ENCODE measurements around the gene WFDC1.

Gene WFDC1, protein sequence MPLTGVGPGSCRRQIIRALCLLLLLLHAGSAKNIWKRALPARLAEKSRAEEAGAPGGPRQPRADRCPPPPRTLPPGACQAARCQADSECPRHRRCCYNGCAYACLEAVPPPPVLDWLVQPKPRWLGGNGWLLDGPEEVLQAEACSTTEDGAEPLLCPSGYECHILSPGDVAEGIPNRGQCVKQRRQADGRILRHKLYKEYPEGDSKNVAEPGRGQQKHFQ

DNA sequence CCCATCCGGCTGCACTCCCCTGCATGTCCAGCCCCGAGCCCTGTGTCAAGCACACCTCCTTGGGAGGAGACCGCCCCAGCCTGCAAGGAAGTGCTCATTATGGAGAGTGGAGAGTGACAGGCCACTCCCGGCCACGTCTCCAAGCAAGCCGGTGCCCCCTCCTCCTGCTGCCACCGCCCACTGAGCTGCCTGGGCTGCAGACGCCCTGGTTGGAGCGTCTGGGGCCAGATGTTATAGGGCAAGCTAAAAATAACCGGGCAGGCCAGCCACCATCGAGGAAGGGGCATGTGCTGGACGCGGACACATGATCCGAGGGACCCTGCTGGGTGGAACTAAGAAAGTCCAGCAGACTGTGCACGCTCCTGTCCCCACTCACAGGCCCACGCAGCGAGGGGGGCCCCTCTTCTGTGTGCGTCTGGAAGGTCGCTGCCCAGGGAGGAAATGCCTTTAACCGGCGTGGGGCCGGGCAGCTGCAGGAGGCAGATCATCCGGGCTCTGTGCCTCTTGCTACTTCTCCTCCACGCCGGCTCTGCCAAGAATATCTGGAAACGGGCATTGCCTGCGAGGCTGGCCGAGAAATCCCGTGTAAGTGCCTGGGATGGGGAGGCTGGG is at the start of gene WFDC1:
WFDC1 (plus strand) TSS at position 348 of the 612 bp plus-strand sequence; CDS start at position 442, 94 bp downstream.
- Mint-ChIP-seq H3K4me3 (no peak within 1 kb of the TSS), H3K36me3 (no peaks in the 10 kb centered on the region), H3K4me1 (peaks cover 11% of the 10 kb centered on the region), H3K27me3 (peaks cover 60% of the 10 kb centered on the region), H3K9me3 (no peaks in the 10 kb centered on the region), H3K27ac (no peak within 1 kb of the TSS)
- ATAC-seq: peak; percentile 13

DNA sequence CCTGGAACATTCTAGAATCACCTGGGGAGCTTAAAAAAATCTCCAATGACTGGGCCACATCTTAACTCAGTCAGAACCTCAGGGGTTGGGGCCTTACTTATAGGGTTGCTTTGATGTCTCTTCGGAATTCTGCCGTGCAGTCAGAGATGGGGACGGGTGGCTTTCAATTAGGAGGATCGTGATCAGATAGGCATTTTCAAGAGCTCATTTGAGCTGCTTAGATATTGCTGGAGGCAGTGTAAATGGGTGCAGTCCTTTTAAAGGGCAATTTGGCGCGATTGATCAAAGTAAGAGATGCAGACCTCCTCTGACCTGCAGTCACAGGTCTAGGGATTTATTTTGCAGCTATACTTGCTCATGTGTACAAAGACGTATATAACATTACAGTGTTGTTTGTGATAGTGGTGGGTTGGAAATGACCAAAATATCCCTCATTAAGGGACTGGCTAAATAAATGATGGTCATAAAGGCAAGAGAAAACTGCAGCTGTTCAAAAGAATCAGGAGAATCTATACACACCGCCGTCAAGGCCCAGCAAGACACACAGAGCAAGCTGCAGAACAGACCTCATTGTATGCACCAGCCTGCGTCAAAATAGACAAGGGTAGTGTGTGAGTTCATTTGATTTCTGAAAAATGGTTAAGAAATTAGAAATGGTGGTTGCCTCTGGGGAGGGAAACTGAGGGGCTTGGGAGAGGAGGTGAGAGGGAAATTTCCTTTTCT is 48.6 kb upstream of the WFDC1 start:
- Mint-ChIP-seq H3K27ac (no peak overlapping the region), H3K36me3 (no peaks in the 10 kb centered on the region), H3K4me3 (no peak overlapping the region), H3K4me1 (no peaks in the 10 kb centered on the region), H3K9me3 (peaks cover 7% of the 10 kb centered on the region), H3K27me3 (peaks cover 28% of the 10 kb centered on the region)
- no peak for ATAC-seq

DNA sequence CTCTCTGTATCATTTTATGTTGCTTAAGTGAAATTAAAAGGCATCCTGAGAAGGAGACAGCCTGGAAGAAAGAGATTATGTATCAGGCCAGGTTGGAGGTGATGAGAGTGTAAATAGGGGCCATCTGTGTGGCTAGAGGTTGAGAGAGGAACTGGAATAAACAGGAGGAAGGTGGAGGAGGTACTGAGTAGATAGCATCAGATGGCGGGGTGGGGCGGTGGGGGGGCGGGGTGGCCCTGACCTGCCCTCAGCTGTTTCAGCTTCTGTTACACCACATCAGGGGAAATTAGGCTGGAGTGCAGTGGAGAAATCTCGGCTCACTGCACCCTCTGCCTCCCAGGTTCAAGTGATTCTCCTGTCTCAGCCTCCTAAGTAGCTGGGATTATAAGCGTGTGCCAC is 48.0 kb upstream of the WFDC1 start:
- Mint-ChIP-seq H3K9me3 (peaks cover 7% of the 10 kb centered on the region), H3K4me1 (no peaks in the 10 kb centered on the region), H3K27ac (no peak overlapping the region), H3K27me3 (peaks cover 28% of the 10 kb centered on the region), H3K4me3 (no peak overlapping the region), H3K36me3 (no peaks in the 10 kb centered on the region)
- ATAC-seq: no peak

DNA sequence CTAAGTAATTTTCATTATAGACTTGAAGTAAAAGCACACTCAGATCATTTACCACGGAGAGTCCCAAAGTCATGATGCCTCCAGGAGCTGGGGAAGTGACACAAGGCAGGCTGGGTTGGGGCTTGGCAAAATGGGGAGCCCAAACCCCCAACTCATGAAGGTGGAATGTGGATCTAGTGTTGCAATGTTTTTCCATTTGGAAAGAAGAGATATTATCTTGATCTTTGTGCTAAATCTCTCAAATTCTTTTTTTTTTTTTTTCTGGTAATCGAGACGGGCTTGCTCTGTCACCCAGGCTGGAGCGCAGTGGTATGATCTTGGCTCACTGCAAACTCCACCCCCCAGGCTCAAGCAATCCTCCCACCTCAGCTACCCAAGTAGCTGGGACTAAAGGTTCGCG is 47.3 kb upstream of the WFDC1 start:
- ATAC-seq: no peak
- Mint-ChIP-seq H3K27me3 (peaks cover 32% of the 10 kb centered on the region), H3K27ac (no peak overlapping the region), H3K4me3 (no peak overlapping the region), H3K9me3 (peaks cover 7% of the 10 kb centered on the region), H3K4me1 (no peaks in the 10 kb centered on the region), H3K36me3 (no peaks in the 10 kb centered on the region)

DNA sequence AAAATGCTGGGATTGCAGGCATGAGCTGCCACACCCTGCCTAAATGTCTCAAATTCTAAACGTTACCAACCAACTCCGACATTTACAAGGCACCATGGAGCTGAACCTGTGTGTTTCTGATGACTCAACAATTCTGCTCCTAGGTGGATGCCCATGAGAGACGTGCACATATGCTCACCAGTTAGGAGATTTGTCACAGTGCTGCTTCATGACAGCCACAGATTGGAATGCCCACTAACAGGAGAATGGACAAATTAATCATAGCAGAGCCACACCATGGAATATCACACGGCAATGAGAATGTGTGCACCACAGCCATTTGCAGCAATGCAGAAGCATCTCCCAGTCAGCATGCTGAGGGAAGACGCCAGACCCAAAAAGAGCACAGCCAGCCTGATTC is 46.8 kb upstream of the WFDC1 start:
- no peak overlapping the region for H3K4me3 Mint-ChIP-seq
- no peaks in the 10 kb centered on the region for H3K4me1 Mint-ChIP-seq
- H3K27me3 Mint-ChIP-seq: peaks cover 37% of the 10 kb centered on the region
- H3K27ac Mint-ChIP-seq: no peak overlapping the region
- ATAC-seq: no peak
- H3K36me3 Mint-ChIP-seq: no peaks in the 10 kb centered on the region
- peaks cover 7% of the 10 kb centered on the region for H3K9me3 Mint-ChIP-seq

DNA sequence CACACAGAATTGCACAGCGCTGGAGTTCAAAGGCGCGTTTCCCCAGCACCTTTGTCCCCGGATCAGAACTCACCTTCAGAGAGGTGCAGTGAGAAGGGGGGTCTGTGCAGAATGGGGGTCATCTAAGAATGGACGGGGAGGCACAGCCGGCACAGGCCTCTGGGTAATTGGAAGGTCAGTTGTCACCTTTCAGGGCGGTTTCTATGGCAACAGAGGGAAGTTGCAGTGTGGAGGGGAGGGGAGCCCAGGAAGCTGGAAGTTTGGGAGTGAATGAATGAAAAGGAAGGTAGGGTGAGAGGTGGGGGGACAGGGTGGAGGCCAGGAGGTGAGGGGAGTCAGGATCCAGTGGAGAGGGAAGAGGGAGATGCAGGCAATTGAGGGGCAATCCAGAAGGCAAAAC is 42.5 kb upstream of the WFDC1 start:
- Mint-ChIP-seq H3K4me3 (no peak overlapping the region), H3K27ac (no peak overlapping the region), H3K36me3 (no peaks in the 10 kb centered on the region), H3K9me3 (peaks cover 3% of the 10 kb centered on the region), H3K27me3 (peaks cover 37% of the 10 kb centered on the region), H3K4me1 (no peaks in the 10 kb centered on the region)
- no peak for ATAC-seq

DNA sequence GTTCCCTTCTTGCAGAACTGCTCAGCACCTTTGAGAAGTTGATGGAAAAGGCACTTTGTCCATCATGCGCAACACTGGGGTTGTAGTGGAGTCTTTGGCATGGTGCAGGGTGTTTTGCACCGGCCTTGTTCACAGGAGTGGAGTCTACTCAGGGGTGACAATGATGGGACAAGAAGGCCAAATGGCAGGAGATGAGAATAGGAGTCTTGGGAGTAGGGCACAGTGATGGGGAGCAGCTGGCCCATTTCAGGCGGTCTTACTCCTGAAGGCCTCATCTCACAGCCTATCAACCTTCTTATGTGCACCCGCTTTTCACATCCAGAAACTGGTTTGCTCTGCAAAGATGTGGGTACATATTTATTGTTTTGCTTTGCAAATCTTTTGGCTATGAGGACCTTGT is 41.5 kb upstream of the WFDC1 start:
- peaks cover 37% of the 10 kb centered on the region for H3K27me3 Mint-ChIP-seq
- H3K9me3 Mint-ChIP-seq: peaks cover 3% of the 10 kb centered on the region

DNA sequence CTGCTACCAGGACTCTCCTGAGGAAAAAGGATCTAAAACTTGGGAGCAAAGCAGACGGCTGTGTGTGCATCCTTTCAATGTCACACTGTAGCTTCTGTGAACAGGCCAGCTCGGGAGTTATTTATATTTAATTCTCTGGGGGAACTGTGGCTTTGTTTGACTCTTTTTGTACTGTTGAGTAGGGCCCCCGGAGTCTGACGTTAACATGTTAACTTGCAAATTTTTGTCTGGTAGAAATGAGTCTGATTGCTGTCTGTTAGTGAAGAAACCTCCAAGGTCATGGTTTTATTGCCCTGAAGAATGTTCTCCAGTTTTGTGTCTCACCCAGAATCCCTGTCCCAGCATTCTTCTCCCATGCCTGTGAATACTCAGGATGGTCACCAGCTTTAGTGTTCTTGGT is 40.6 kb upstream of the WFDC1 start:
- H3K27me3 Mint-ChIP-seq: peaks cover 37% of the 10 kb centered on the region
- no peaks in the 10 kb centered on the region for H3K4me1 Mint-ChIP-seq
- no peak overlapping the region for H3K27ac Mint-ChIP-seq
- no peak for ATAC-seq
- no peaks in the 10 kb centered on the region for H3K36me3 Mint-ChIP-seq
- H3K9me3 Mint-ChIP-seq: peaks cover 6% of the 10 kb centered on the region
- no peak overlapping the region for H3K4me3 Mint-ChIP-seq

More for the DNA sequence above, 41.5 kb upstream of the WFDC1 start:
- no peaks in the 10 kb centered on the region for H3K4me1 Mint-ChIP-seq
- H3K36me3 Mint-ChIP-seq: no peaks in the 10 kb centered on the region
- ATAC-seq: no peak
- no peak overlapping the region for H3K4me3 Mint-ChIP-seq
- no peak overlapping the region for H3K27ac Mint-ChIP-seq

DNA sequence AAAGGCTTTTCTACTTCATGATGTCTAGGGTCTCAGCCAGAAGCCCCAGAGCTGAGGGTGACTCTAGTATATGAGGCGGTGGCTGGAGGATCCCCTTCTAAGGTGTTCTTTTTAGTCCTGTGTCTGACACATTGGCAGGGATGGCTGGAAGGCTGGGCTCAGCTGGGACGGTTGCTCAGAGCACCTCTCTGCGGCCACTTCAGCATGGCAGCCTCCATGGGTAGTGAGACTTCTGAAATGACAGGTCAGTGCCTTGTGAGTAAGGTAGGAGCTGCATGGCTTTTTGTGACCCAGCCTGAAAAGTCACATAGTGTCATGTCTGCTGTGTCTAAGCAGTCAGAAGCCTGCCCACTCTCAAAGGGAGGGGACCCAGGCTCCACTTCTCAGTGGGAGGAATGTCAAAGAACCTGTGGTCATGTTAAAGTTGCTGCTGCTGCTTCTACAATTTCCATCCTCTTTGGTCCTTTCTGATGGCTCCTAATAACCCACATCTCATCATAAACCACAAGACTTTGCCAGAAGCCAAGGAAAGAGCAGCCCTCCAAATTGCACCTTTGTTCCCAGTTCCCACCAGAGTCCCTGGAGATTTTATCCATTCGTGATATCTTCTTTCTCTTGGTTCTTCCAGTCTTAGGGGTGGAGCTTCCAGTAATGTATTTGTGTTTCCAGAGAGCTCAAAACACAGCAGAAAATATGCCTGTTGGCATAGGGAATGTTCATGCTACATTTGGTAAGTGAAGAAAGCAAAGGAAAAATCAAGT is 39.4 kb upstream of the WFDC1 start:
- no peak for ATAC-seq
- Mint-ChIP-seq H3K36me3 (no peaks in the 10 kb centered on the region), H3K27me3 (peaks cover 26% of the 10 kb centered on the region), H3K4me3 (no peak overlapping the region), H3K27ac (no peak overlapping the region), H3K9me3 (peaks cover 6% of the 10 kb centered on the region), H3K4me1 (no peaks in the 10 kb centered on the region)

DNA sequence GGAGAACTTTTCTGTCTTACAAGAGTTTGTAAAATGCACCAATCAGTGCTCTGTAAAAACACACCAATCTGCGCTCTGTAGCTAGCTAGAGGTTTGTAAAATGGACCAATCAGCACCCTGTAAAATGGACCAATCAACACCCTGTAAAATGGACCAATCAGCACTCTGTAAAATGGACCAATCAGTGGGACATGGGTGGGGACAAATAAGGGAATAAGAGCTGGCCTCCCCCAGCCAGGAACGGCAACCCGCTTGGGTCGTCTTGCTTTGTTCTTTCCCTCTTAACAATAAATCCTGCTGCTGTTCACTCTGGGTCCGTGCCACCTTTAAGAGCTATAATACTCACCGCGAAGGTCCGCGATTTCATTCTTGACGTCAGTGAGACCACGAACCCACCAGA is 36.4 kb upstream of the WFDC1 start:
- Mint-ChIP-seq H3K4me1 (no peaks in the 10 kb centered on the region), H3K9me3 (peaks cover 6% of the 10 kb centered on the region), H3K27ac (no peak overlapping the region), H3K4me3 (no peak overlapping the region), H3K36me3 (no peaks in the 10 kb centered on the region), H3K27me3 (peaks cover 14% of the 10 kb centered on the region)
- ATAC-seq: no peak

DNA sequence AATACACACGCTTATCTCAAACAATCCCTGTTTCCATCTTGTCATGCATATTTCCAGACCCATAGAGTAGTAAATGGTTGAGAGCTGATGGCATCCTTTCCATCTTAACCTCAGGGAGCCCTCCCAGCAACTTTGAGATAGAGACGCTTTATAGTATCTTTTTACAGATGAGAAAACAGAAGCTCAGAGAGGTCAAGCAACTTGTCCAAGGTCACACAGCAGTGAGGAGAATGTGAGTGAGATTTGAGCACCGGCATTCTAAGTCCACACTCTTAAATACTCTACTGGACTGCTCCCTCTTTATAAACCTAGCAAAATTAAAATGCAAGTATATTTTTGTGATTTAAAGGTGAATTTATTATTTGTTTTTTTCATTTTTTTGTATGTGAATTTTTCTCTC is 35.0 kb upstream of the WFDC1 start:
- peaks cover 28% of the 10 kb centered on the region for H3K27me3 Mint-ChIP-seq
- no peak overlapping the region for H3K27ac Mint-ChIP-seq
- H3K36me3 Mint-ChIP-seq: no peaks in the 10 kb centered on the region
- peaks cover 6% of the 10 kb centered on the region for H3K9me3 Mint-ChIP-seq
- H3K4me3 Mint-ChIP-seq: no peak overlapping the region
- ATAC-seq: no peak
- no peaks in the 10 kb centered on the region for H3K4me1 Mint-ChIP-seq

DNA sequence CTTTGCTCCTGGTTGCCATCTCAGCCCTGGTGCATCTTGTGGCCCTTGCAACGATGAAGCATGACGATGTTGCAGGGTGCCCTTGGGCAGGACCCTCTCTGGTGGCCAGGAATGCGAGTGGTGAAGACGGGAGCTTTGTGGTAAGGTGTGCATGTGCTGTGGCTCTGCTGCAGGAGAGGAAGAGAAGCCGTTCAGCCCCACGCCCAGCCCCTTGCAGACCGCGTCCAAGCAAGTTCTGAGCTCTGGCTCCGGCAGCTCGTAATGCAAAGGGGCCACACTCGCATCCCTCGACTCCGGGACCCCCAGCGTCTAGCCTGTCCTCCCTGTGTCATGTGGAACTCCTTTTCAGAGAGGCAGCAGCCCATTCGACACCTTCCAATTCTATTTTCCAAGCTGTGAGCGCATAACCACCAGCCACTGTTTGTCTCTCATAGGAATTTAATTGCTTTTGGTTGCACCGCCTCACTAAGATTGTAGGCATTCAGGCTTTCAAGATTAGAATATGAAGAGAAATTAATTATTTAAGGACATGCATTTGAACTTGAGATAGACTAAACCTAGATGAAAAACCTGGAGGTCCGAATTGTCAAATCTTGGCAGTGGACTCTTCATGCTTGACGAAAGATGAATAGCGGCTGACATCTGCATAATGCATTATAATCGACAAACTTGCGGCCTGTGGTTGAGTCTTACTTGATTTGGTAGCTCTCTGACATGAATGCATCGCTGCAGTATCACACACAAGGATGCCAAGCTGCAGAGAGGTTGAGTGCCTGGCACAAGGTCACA is 33.7 kb upstream of the WFDC1 start:
- no peak for ATAC-seq
- no peak overlapping the region for H3K4me3 Mint-ChIP-seq
- peaks cover 2% of the 10 kb centered on the region for H3K9me3 Mint-ChIP-seq
- peaks cover 30% of the 10 kb centered on the region for H3K27me3 Mint-ChIP-seq
- H3K4me1 Mint-ChIP-seq: no peaks in the 10 kb centered on the region
- H3K36me3 Mint-ChIP-seq: no peaks in the 10 kb centered on the region
- no peak overlapping the region for H3K27ac Mint-ChIP-seq

DNA sequence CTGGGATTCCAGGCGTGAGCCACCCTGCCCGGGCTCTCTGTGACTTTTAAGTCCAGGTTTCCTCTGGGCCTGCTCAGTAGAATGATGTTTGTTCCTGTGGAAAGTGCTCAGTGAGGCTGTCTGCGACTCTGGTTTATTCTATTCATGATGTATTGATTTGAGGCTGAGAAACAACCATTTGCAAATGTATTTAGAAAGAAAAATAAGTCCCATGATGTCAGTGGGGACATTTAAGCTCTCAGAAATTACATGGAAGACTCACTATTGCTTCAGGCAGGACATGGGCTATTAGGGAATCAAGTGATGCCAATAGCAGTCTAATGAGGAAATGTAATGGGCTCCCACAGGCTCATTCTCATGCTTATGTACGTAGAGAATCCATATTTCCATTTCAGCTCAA is 32.6 kb upstream of the WFDC1 start:
- peaks cover 30% of the 10 kb centered on the region for H3K27me3 Mint-ChIP-seq

DNA sequence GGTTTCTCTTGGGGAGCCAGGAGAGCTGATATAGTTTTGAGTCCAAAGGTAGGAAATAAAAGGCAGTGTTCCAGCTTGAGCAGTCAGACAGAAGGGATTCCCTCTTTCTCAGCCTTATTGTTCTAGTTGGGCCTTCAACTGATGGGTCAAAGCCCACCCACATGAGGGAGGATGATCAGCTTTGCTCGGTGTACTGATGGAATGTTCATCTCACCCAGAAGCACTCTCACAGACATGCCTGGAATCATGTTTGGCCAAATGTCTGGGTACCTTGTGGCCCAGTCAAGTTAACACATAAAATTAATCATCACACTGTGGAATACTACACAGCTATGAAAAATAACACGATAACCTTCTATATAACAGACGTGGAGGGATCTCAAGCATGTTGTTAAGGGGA is 31.7 kb upstream of the WFDC1 start:
- no peak for ATAC-seq
- Mint-ChIP-seq H3K9me3 (peaks cover 2% of the 10 kb centered on the region), H3K27ac (no peak overlapping the region), H3K4me1 (no peaks in the 10 kb centered on the region), H3K4me3 (no peak overlapping the region), H3K36me3 (no peaks in the 10 kb centered on the region), H3K27me3 (peaks cover 30% of the 10 kb centered on the region)

More for the DNA sequence above, 32.6 kb upstream of the WFDC1 start:
- H3K4me1 Mint-ChIP-seq: no peaks in the 10 kb centered on the region
- H3K36me3 Mint-ChIP-seq: no peaks in the 10 kb centered on the region
- H3K27ac Mint-ChIP-seq: no peak overlapping the region
- H3K4me3 Mint-ChIP-seq: no peak overlapping the region
- no peak for ATAC-seq
- H3K9me3 Mint-ChIP-seq: peaks cover 2% of the 10 kb centered on the region

DNA sequence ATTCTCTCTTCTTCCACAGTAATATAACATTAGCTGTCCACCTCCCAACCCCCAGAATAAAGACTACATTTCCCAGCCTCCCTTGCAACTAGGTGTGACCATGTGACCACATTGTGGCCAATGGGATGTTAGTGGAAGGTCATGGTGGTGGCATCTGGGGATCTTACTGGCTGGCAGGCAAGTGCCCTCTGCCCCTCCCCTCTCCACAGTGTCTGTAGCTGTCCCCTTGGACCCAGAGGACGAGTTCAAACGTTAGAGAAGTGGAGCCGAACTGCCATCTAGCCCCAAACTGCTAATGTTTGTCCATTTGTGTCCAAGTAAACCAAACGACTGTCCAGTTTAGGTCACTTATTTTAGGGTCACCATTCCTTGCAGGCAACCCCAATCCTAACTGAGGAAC is 28.2 kb upstream of the WFDC1 start:
- Mint-ChIP-seq H3K4me1 (no peaks in the 10 kb centered on the region), H3K27me3 (peaks cover 30% of the 10 kb centered on the region), H3K36me3 (no peaks in the 10 kb centered on the region), H3K4me3 (no peak overlapping the region), H3K27ac (no peak overlapping the region), H3K9me3 (no peaks in the 10 kb centered on the region)
- ATAC-seq: peak; percentile 74
